Erythroblast (primary cell): ENCODE data around the gene PSME1.
A peak's percentile ranks its signal among the peaks of the same experiment; 100 is the strongest.

Experiments
- DNase-seq, 2 experiments: peaks; one replicate each; lab custom pipeline; 2025; lab: John Stamatoyannopoulos, UW
- GATA1 ChIP-seq: IDR thresholded peaks from 2 replicates; pipeline ENCODE4 v1.6.1; 2011; ENCODE audit warnings: low read depth, mild to moderate bottlenecking, control low read depth, low read length, moderate library complexity
- POLR2A ChIP-seq: IDR thresholded peaks from 2 replicates; pipeline ENCODE4 v1.6.1; 2011; ENCODE audit warnings: mild to moderate bottlenecking, low read length

Gene PSME1

DNA sequence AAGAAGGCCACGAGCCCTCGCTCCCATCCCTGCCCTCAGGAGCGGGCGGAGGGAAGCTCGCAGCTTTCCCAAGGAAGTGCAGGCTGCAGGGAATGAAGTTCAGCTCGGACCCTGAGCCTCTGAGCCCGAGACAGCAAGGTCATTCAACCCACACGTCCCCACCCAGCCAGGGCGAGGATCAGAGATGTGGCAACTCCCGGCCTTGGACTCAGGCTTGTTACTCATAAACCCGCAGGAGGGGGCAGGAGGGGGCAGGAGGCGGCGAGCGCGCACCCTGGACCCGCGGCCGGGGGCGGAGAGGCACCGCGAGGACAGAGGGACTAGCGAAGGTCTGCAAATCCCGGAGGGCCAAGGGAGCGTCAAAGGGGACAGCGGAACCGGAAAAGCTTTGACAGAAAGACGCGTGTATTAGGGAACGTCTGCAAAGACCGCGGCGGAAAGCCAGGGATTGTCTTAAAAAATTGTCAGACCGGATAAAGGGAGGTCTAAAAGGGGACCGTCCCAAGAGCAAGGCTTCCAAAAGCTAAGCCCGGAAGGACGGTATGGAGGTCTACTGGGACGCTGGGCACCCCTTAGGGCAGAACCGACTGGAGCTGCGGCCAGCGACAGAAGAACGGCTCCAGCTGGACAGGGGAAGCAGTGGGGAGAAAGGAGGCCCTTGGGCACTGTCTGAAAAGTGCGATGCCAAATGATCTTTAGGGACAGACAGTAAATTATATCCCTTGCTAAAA is 22.0 kb upstream of the PSME1 start:
- TF ChIP-seq POLR2A (peak; percentile 88), GATA1 (no peak)
- peak; percentile 91 to 92 for DNase-seq

DNA sequence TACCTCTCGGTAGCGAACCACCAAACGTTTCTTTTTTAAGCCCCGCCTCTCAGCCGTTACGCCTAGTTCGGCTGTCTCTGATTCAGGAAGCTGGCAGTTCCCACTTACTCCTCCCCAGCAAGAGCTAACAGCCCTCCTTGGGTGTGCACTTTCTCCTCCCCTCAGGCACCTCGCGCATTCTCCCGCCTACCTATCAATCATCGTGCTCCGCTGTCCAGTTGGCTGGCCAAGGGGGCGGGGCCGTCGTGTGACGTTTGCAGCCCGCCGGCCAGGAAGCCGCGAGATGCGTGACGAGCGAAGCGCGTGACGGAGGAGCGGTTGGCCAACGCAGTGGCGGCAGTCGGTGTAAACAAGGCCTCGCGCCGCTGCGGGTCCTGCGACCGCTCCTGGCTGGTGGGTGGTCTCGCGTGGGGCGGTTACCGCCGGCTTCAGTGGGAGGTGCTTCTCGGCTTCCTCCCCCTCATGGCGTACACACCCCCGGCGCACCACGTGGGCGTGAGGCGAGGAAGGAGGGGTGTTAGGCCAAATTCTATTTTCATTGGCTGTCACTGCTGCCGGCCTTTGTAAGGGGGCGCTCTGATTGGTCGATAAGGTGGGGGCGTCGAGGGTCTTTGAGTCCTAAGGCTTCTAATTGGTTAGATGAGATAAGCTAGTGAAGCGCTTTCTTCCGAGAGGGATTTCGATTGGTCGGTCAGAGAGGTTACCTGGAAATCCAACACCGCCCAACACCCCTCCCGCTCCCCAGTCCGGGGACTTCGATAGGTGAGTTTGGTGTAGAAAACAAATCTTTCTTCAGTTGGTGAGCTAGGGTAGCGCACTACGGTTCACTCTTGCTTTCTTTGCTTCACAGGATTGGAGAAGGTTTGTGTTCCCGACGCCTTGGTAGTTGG is 21.2 kb upstream of the PSME1 start, which contains the start of the genes DCAF11 and NRL:
DCAF11 (plus strand) TSS at position 246 of the 890 bp plus-strand sequence. CDS start 818 bp downstream, outside the sequence.
NRL (minus strand) TSS at position 418 of the 890 bp plus-strand sequence. CDS start 32,101 bp downstream, outside the sequence.
- DNase-seq, result peak; percentile 100
- TF ChIP-seq GATA1 (no peak), POLR2A (peak; percentile 83)

DNA sequence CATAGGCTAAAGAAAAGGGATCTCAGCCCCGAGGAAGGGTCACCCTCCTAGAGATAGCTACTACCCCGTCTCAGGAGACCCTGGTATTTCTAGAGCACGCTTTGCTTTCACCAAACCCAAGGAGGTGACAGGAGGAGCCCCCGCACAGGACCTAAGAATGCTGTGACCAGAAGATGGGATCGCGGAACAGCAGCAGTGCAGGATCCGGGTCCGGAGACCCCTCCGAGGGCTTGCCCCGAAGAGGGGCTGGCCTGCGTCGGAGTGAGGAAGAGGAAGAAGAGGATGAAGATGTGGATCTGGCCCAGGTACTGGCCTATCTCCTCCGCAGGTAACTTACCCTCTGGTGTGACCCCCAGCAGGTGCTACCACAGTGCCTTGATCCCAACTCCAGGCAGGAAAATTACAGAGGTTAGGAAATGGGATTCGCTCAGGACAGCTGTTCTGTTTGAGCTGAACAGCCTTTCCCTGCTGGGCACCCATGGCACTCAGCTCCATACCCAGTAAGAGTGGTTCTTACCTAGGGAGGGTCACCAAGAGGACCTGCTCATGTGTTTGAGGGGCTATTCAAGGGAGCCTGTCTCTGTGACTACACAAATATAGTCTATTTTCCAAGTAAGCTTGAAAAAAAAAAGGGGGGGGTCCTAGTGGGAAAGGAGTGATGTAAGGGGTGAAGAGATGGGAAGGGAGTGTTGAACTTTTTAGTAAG is 20.4 kb upstream of the PSME1 start:
- no peak for TF ChIP-seq GATA1
- TF ChIP-seq POLR2A, result no peak
- DNase-seq, result peak in 1 of 2 experiments; percentile 55

DNA sequence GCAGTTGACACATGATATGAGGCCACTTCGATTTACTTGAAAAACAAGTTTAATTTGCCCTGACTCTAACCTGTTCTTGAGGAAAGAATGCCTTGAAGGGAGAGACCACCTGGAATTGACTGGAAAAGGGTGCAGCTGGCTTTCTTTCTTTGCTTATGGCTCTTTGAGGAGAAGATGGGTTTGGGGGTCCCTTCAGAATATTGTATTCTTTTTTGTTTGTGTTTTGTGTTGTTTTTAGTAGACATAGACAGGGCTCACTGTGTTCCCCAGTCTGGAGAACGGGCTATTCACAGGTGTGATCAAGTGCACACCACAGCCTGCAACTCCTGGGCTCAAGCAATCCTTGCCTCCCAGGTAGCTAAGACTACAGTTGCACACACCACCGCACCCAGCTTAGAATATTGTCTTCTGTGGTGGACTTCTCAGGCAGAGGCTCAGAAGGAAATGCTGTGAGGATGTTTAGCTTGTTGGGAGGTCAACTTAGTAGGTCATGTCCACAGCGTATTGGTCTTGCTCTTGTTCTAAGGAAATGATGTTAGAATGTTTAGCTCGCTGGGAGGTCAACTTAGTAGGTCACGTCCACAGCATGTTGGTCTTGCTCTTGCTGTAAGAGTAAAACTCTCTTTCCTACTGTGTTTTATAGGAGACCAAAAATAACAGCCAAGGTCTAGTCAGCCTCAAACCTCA is 19.7 kb upstream of the PSME1 start:
- DNase-seq, result peak in 1 of 2 experiments; percentile 47
- TF ChIP-seq POLR2A (no peak), GATA1 (no peak)

DNA sequence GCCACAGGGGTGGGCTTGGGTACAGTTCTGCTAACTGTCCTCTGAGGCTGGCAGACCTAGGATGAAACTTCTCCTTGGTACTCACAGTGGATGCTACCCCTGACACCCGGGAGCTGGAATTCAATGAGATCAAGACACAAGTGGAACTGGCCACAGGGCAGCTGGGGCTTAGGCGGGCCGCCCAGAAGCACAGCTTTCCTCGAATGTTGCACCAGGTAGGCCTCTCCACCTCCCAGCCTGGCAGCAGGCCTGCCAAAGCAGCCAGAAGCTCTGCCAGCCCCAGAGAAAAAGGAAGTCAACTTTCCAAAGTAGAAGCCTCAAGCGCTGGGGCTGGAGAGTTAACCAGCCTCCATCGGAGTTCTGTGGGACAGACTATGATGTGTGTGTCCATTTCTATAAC is 18.8 kb upstream of the PSME1 start:
- DNase-seq, result no peak
- no peak for TF ChIP-seq GATA1
- no peak for TF ChIP-seq POLR2A

DNA sequence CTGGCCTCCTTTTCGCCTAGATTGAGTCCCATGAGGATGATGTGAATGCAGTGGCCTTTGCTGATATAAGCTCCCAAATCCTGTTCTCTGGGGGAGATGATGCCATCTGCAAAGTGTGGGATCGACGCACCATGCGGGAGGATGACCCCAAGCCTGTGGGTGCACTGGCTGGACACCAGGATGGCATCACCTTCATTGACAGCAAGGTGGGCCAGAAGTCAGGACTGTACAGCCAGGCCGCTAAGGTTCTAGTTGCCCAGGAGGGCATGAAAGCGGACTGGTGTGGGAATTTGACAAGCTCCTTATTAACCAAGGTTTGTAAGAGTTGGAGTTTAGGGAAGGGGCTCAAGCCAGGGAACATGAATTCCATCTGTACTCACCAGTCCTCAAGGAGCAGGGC is 16.3 kb upstream of the PSME1 start:
- TF ChIP-seq GATA1, result no peak
- no peak for TF ChIP-seq POLR2A
- DNase-seq, result no peak

DNA sequence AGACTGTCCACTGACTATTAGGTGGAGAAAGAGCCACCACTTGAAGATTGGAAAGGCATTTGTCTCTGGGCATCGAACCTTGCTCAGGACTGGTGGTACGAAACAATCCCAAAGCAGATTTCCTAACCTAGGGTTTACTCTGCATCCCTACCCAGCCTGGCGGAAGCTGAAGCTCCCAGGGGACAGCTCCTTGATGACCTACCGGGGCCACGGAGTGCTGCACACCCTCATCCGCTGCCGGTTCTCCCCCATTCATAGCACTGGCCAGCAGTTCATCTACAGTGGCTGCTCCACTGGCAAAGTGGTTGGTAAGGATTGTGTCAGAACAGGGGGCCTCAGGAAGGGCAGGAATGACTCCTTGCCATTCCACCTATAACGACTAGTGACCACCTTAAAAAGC is 14.8 kb upstream of the PSME1 start:
- TF ChIP-seq GATA1 (no peak), POLR2A (no peak)
- DNase-seq, result no peak

DNA sequence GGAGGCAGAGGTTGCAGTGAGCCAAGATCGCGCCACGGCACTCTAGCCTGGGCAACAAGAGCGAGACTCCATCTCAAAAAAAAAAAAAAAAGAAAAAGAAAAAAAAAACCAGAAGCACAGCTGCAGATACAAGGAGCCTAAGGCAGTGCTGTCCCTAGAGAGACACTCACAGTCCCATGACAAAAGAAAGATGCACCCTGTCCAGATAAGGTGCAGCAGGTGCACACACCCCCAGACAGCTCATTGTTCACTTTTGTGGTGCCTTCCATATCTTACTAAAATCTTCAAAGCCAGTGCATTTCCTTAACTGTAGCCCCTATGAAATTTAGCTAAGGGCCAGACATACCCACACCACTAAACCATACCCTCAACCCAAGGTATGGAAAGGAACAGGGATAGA is 13.6 kb upstream of the PSME1 start:
- no peak for TF ChIP-seq POLR2A
- TF ChIP-seq GATA1, result no peak
- DNase-seq, result no peak

DNA sequence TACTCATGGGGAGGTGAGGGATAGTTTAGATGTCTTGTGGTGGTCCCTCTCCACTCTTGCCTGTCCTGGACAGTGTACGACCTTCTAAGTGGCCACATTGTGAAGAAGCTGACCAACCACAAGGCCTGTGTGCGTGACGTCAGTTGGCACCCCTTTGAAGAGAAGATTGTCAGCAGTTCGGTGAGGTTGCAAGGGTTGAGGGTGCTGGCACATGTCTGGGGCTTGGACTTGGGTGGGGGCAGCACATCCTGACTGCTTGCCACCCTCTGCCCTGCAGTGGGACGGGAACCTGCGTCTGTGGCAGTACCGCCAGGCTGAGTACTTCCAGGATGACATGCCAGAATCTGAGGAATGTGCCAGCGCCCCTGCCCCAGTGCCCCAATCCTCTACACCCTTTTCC is 13.1 kb upstream of the PSME1 start:
- DNase-seq, result no peak
- TF ChIP-seq POLR2A (no peak), GATA1 (no peak)

DNA sequence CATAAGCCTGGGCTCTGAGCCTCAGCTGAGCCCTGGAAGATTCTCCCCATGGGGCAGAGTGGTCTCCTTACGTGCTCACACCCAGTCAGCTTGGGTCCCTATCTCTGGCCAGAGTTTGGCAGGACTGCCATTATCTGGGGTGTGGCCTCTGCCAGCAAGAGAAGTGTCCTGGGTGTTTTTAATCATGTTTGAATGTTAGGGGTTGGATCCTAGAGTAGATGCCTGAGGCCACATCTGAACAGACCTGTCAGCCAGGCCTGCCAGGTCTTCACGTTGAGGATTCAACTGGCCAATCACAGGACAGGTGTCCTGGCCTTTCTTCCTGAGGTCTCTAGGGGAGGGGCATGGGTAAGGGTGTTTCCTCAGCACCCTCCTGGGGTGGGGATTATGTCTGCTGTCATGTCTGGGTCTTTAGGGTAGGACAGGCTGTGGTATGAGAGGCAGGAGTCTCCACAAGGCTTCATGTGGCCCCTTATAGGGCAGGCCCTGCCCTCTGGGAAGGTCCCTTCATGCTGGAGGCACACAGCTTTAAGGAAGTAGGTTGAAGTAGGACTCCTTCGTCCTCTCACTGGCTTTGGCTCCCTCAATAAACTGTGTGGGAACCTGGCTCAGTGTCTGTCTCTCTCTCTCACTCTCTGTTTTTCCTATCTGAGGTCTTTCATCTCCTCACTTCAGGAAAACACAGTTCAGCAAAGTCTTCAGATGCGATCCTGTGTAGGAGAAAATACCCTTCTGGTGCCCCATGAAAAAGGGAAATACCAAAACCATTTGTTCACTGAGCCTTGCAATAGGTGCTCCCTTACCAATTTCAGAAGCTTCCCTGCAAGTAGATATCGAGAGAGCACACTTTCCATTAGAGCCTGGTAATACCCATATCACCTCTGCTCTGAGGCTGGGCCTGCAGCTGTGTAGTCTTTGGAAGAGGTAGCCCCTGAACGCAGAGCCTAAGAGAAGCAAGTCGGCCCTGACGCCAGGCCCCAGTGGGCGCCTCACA is 12.3 kb upstream of the PSME1 start:
- no peak for TF ChIP-seq GATA1
- TF ChIP-seq POLR2A, result peak; percentile 74
- peak; percentile 89 to 96 for DNase-seq

GRCh38 chr14:24126939-24127338 is 9.1 kb upstream of the PSME1 start:
- no peak for TF ChIP-seq POLR2A
- no peak for TF ChIP-seq GATA1
- DNase-seq, result no peak

- DNase-seq, result no peak
- TF ChIP-seq GATA1 (no peak), POLR2A (no peak)
Measured at GRCh38 chr14:24127673-24128072, 8.3 kb upstream of the PSME1 start.
